NCI-H82 treated with DMSO at 0.1 percent for 48 hours (cell line): ENCODE results near the gene TTC39B.
A peak's percentile ranks its signal among the peaks of the same experiment; 100 is the strongest.

Experiments
- DNase-seq: peaks from one replicate; lab custom pipeline; 2025; ENCODE audit not compliant: unreplicated experiment; lab: John Stamatoyannopoulos, UW

The TTC39B gene

GRCh38 chr9:15231788-15232635 lies 75.0 kb downstream of the TTC39B start:
- DNase-seq = peak; percentile 11

GRCh38 chr9:15229409-15229808 lies 77.6 kb downstream of the TTC39B start:
- DNase-seq = no peak

- no peak for DNase-seq
Measured at GRCh38 chr9:15227491-15227890, 79.5 kb downstream of the TTC39B start.

GRCh38 chr9:15225564-15226126 lies 81.4 kb downstream of the TTC39B start:
- no peak for DNase-seq

GRCh38 chr9:15222313-15222712 lies 84.7 kb downstream of the TTC39B start:
- DNase-seq = no peak

- DNase-seq = no peak
Measured at GRCh38 chr9:15221746-15222145, 85.3 kb downstream of the TTC39B start.

GRCh38 chr9:15220658-15221318 lies 86.2 kb downstream of the TTC39B start:
- no peak for DNase-seq

GRCh38 chr9:15219546-15219945 lies 87.5 kb downstream of the TTC39B start:
- DNase-seq = no peak

DNA sequence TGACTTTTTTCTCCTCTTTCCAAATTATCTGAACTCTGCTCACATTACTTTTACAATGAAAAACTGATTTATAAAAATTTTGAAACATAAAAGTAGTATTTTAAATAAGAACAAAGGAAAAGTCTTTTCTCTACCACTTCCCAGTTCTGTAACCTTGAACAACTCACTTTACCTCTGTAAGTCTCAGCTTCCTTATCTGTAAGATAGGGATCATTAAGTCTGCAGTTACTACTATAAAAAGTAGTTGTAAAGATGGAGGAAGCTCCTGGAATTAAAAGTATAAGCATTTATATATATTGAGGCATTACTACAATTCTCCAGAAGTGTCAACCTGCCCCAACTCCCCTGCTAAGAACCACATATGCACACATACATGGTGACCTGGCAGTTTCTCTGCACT lies 88.0 kb downstream of the TTC39B start:
- DNase-seq = no peak

GRCh38 chr9:15213249-15213648 lies 93.8 kb downstream of the TTC39B start:
- no peak for DNase-seq

DNA sequence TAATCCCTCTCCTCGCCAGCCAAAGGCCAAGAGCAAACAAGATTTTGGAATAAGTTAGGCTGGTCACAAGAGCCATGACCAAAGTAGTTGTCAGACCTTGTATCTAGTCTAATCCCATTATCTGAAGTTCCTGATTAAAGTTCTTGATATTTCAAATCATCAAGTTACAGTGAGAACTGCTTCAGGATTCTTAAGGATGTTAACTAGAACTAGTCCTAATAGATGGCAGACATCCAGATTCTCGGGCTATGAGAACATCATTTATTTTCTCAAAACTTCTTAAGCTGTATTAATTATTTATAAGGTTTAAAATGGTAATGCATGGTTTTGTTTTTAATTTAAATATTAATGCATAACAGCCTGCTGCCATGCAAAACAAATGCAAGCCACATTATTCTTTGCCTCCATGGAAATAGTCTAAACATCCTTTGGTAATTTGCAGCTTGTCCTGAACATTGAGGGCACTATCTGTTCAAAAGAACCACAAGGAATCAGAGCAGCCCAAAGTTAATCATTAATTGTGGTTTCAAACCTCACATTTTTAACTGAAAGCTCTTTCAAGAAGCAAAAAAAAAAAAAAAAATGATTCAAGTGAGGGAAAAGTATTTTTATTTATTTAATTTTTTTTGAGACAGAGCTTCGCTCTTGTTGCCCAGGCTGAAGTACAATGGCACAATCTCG lies 95.1 kb downstream of the TTC39B start:
- DNase-seq = peak; percentile 32

DNA sequence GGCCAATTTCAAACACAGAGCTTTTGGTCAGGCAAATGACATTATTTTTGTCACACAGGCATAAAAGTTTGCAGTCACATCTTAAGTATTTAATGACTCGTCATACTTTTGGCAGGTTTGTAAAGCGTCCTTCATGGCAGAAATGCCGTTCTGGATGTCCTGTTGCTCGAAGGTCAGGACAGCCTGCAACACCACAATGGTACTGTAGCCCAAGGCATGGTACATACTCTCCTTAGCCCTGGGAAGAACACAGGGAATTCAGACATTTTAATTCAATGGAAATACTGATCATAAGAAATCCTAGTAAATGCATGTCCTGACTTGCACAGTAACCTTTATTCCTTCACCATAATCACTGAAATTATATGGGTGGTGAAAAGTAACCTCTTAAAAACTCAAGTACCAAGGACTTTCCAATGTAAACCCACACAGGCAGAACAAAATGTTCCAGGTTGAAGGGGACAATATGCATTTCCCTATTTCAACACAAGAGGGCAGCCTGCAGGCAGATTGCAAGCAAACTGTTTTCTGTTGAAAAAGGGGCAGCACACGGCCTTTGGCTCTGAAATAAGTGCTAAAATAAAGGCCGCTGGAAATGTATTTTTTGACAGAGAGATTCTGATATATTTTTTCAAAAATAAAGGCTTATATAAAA lies 95.7 kb downstream of the TTC39B start:
- peak; percentile 32 for DNase-seq

DNA sequence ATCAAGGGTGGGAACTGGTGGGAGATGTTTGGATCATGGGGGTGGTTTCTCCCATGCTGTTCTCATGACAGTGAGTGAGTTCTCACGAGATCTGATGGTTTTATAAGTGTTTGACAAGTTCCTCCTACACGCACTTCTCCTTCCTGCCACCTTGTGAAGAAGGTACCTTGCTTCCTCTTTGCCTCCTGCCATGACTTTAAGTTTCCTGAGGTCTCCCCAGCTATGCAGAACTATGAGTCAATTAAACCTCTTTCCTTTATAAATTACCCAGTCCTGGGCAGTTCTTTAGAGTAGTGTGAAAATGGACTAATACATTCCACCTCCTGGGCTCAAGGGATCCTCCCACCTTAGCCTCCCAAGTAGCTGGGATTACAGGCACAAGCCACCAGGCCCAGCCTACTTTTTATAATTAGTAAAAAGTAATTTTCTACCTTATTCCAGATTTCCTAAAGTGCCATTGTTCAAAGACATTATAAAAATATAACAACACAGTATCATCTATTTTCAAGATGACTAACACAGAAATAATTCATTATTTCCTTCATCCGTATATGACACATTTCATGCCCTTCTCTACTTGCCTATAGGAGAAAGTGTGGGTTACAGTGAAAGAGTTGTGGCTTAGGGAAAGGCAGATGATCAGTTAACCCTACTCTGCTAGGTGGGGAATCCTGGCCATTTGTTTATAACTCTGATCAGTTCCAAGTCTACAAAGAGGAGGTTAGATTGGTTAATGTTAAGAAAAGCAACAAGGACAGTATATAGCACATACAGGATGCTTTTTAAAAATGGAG lies 99.9 kb downstream of the TTC39B start:
- no peak for DNase-seq

DNA sequence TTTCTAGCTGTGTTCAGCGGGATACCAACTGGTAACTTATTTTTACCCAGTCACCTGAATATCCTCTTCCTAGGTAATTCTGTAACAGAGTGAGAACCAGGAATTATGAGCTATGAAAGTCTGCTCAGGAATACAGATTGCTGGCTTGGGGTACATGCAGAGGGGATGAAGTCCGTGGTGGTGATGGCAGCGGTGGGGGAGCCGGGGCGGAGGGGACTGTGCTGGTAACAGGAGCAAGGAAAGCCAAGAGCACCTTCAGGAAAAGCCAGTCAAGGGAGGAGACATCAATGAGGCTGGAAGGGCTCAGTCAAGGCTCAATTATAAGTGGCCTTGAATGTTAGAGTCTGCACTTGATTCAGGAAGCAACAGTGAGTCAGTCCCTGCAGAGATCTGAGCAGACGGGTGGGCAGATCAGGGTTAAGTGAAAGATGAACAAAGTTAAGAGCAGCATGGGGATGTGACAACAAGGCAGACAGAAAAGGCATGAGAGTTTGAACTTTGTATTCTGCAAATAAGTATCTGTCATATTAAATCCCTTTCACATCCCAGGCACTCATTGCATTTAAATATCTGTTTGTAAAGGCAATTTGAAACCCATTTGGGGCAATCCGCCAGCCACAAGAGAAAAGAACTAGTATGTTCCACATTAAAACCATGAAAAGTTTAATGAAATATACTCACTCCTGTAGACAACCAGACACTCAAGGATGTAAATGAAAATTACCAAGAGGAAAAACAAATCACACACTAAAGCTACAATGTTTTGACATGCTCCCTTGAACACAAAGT lies 101.2 kb downstream of the TTC39B start:
- no peak for DNase-seq

DNA sequence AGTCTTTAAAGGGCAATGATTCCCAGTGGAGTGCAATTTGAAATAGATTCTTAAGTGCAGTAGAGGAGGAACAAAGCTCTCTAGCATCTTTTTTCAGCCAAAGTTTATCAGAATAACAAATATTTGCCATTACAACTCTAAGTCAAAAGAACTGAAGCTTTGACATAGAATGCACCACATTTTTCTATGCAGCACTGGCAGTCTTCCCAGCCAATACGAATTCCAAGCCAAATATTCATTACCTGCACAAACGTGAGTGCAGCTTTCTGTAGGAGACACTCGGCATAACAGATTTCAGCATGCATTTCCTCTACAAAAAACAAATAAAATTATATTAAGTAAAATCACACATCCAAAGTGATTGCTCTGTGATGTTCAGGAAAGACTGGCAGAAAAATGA lies 103.4 kb downstream of the TTC39B start:
- no peak for DNase-seq

GRCh38 chr9:15200111-15200510 lies 106.9 kb downstream of the TTC39B start:
- DNase-seq = no peak

- no peak for DNase-seq
Measured at GRCh38 chr9:15192856-15193255, 114.2 kb downstream of the TTC39B start.

DNA sequence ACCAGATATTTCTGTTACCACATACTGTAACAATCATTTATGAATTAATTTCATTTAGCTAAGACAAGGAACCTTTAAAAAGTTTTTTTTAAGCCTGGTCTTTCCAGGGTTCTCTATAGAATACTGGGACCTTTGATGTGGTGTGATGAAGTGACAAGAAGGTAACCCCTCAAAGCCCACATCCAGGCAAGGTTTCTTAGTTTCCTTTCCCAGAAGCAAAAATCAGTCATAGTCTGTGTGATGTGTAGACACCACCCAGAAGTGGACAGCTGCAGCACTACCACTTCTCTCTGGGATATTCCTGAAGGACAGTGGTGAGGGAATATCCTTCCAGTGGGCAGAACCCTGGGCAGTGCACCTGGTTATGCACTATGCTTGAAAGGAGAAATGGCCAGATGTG lies 115.6 kb downstream of the TTC39B start:
- DNase-seq = no peak

GRCh38 chr9:15189481-15189880 lies 117.5 kb downstream of the TTC39B start:
- DNase-seq = no peak

GRCh38 chr9:15187589-15187988 lies 119.4 kb downstream of the TTC39B start:
- no peak for DNase-seq
